ENCODE data around the gene KCNIP2. TPM values are rescaled to one million over a fixed set of nuclear protein-coding genes. Genes with fewer than 3 reads are reported as not detected.

KCNIP2 gene
- total RNA-seq, 2 donors from 2014 or later, result 2.8 to 3.0 TPM

DNA sequence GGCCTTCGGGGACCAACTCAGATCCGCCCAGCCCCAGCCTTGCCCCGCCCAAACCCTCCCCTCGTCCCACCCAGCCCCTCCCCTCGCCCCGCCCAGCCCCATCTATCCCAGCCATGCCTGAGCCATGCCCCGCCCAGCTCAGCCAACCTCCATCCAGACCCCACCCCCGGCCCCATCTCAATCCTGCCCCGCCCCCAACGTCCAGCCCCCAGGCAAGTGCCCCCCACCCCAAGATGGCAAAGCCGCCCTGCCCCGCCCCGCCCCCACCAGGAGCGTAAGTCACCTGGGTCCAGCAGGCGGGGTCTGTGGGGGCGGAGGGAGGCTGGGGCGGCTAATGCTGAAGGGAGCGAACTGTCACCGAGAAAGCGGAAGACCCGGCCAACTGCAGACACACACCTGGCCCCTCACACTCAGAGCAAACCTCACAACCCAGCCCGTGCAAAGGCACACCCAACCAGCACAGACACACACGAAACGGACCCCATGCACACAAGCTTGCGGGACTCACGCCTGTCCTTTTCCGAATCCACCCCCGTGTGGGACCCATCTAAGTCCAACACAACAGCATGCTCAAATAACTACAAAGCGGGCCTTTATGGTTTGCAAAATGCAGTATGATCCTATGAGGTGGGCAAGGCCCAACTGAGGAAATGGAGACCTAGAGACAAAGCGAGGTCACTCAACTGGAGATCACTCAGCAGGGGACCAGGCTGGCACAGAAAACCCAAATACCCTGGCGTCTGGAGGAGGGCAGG lies 13.9 kb downstream of the KCNIP2 start:
- 8 to 42% methylated on average over 2 to 23 of the region's 31 CpGs for WGBS, 2 experiments (ENCODE audit: insufficient coverage in 1 of 2, insufficient read length in 1 of 2)
- peaks cover 5% of the 10 kb centered on the region for H3K4me1 Mint-ChIP-seq
- H3K4me1 ChIP-seq (ENCODE audit: control insufficient read depth, insufficient read depth, low read length), result no peaks in the 10 kb centered on the region
- H3K9ac ChIP-seq (ENCODE audit: extremely low read depth, low read length, poor library complexity, severe bottlenecking), result no peak overlapping the region
- TF ChIP-seq, protein P1, sequence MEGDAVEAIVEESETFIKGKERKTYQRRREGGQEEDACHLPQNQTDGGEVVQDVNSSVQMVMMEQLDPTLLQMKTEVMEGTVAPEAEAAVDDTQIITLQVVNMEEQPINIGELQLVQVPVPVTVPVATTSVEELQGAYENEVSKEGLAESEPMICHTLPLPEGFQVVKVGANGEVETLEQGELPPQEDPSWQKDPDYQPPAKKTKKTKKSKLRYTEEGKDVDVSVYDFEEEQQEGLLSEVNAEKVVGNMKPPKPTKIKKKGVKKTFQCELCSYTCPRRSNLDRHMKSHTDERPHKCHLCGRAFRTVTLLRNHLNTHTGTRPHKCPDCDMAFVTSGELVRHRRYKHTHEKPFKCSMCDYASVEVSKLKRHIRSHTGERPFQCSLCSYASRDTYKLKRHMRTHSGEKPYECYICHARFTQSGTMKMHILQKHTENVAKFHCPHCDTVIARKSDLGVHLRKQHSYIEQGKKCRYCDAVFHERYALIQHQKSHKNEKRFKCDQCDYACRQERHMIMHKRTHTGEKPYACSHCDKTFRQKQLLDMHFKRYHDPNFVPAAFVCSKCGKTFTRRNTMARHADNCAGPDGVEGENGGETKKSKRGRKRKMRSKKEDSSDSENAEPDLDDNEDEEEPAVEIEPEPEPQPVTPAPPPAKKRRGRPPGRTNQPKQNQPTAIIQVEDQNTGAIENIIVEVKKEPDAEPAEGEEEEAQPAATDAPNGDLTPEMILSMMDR (conservative IDR thresholded peaks at IDR 0.05), result no peak
- peak overlapping the region; percentile 78 for H3K4me3 ChIP-seq (ENCODE audit: low read length)
- H3K4me3 Mint-ChIP-seq, result peak overlapping the region; percentile 66
- no peaks in the 10 kb centered on the region for H3K9me3 Mint-ChIP-seq
- DNase-seq, result peak; percentile 94
- no peaks in the 10 kb centered on the region for H3K36me3 Mint-ChIP-seq (ENCODE audit: low read depth)
- no peaks in the 10 kb centered on the region for H3K9me3 ChIP-seq (ENCODE audit: control insufficient read depth, low read length)
- no peaks in the 10 kb centered on the region for H3K27me3 ChIP-seq (ENCODE audit: control insufficient read depth, insufficient read depth, low read length, poor library complexity, severe bottlenecking)
- H3K27ac Mint-ChIP-seq, result peak overlapping the region; percentile 81
- peak overlapping the region; percentile 22 for H3K27ac ChIP-seq (ENCODE audit: low read depth, low read length)
- H3K36me3 ChIP-seq (ENCODE audit: control insufficient read depth, insufficient read depth, low read length), result no peaks in the 10 kb centered on the region
- peaks cover 13% of the 10 kb centered on the region for H3K27me3 Mint-ChIP-seq (ENCODE audit: insufficient read depth)

- TF ChIP-seq, protein P1 (conservative IDR thresholded peaks at IDR 0.05), result no peak
- H3K4me3 Mint-ChIP-seq, result peak overlapping the region; percentile 66
- no peaks in the 10 kb centered on the region for H3K27me3 ChIP-seq (ENCODE audit: control insufficient read depth, insufficient read depth, low read length, poor library complexity, severe bottlenecking)
- peaks cover 5% of the 10 kb centered on the region for H3K4me1 Mint-ChIP-seq
- H3K27me3 Mint-ChIP-seq (ENCODE audit: insufficient read depth), result peaks cover 13% of the 10 kb centered on the region
- no peak overlapping the region for H3K9ac ChIP-seq (ENCODE audit: extremely low read depth, low read length, poor library complexity, severe bottlenecking)
- no peaks in the 10 kb centered on the region for H3K36me3 ChIP-seq (ENCODE audit: control insufficient read depth, insufficient read depth, low read length)
- H3K4me1 ChIP-seq (ENCODE audit: control insufficient read depth, insufficient read depth, low read length), result no peaks in the 10 kb centered on the region
- H3K4me3 ChIP-seq (ENCODE audit: low read length), result no peak overlapping the region
- H3K9me3 Mint-ChIP-seq, result no peaks in the 10 kb centered on the region
- no peak for DNase-seq
- H3K36me3 Mint-ChIP-seq (ENCODE audit: low read depth), result no peaks in the 10 kb centered on the region
- H3K27ac ChIP-seq (ENCODE audit: low read depth, low read length), result no peak overlapping the region
- 74 to 87% methylated on average over 27 to 37 of the region's 39 CpGs for WGBS, 2 experiments (ENCODE audit: insufficient coverage in 1 of 2, insufficient read length in 1 of 2)
- no peaks in the 10 kb centered on the region for H3K9me3 ChIP-seq (ENCODE audit: control insufficient read depth, low read length)
- H3K27ac Mint-ChIP-seq, result no peak overlapping the region
Measured at GRCh38 chr10:101828766-101829551, 14.6 kb downstream of the KCNIP2 start.

DNA sequence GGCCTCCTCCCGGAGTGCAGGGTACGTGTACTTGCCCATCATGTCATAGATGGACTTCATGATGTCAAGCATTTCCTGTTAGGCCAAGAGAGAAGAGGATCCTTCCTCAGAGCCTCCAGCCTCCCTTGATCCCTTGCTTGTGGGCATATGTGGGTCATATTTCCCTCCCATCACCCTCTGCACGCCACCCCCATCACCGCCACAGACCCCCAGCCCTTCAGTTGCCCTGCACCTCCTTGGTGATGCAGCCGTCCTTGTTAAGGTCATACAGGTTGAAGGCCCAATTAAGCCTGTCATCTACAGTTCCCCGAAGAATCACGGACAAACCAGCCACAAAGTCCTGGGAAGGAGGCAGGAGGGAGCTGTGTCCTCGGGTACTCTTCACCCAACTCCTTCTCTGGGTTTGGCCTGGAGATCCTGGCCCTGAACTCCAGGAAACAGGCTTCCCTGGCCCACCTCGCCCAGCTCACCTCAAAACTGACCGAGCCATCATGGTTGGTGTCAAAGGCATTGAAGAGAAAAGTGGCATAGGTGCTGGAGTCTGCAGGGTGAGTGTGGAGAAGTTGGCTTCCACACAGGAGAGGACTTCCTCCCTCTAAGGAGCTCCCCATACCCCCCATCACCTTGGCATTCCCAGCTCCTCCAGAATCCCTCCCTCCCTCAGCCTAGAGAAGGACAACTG lies 15.5 kb downstream of the KCNIP2 start:
- Histone ChIP-seq H3K4me3 (ENCODE audit: low read length) (no peak overlapping the region), H3K9ac (ENCODE audit: extremely low read depth, low read length, poor library complexity, severe bottlenecking) (no peak overlapping the region), H3K36me3 (ENCODE audit: control insufficient read depth, insufficient read depth, low read length) (no peaks in the 10 kb centered on the region), H3K4me1 (ENCODE audit: control insufficient read depth, insufficient read depth, low read length) (no peaks in the 10 kb centered on the region), H3K27ac (ENCODE audit: low read depth, low read length) (no peak overlapping the region), H3K9me3 (ENCODE audit: control insufficient read depth, low read length) (no peaks in the 10 kb centered on the region), H3K27me3 (ENCODE audit: control insufficient read depth, insufficient read depth, low read length, poor library complexity, severe bottlenecking) (no peaks in the 10 kb centered on the region)
- TF ChIP-seq, protein P1 (conservative IDR thresholded peaks at IDR 0.05), result no peak
- Mint-ChIP-seq H3K9me3 (no peaks in the 10 kb centered on the region), H3K27me3 (ENCODE audit: insufficient read depth) (peaks cover 9% of the 10 kb centered on the region), H3K4me1 (peaks cover 5% of the 10 kb centered on the region), H3K4me3 (no peak overlapping the region), H3K27ac (no peak overlapping the region), H3K36me3 (ENCODE audit: low read depth) (no peaks in the 10 kb centered on the region)
- WGBS, 2 experiments (ENCODE audit: insufficient coverage in 1 of 2, insufficient read length in 1 of 2), result 91 to 97% methylated on average over 5 to 10 of the region's 10 CpGs
- DNase-seq, result peak; percentile 25

All from endodermal cell (in vitro differentiated cells).